Measurements from ENCODE around the gene VAV3. TPM values are rescaled to one million over a fixed set of nuclear protein-coding genes. Genes with fewer than 3 reads are reported as not detected.

Gene VAV3
- total and polyA plus RNA-seq, 2 of the 8 experiments (the other 6 are each of a cell fraction or from before 2014, with no cell fraction given): 2.9 to 7.9 TPM

DNA sequence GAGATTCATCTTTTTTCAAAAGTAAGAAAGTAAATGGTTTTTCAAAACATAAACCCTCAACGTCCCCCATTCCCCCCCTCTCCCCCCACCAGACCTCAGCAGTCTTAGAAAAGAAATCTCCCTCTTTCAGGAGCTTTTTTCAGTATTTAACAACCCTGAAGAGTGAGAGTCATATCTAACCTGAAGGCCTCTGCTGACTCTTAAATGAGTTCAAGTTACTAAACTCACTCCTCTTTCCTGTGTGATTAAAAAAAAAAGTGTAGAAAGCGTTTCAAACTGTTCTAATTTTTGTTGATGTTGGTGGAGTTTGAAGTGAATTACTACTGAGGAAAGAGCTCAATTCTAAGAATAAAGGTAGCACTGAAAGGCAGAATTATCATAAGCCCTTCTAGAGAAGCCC, 93.7 kb downstream of the VAV3 start:
- Histone ChIP-seq H2AK5ac (ENCODE audit: low read depth, low read length) (no peak overlapping the region), H4K5ac (ENCODE audit: insufficient read length, low read depth, low read length) (no peak overlapping the region), H2BK15ac (ENCODE audit: low read length) (no peak overlapping the region), H4K20me1 (replicated peaks in 1 of 2; ENCODE audit: control insufficient read depth in 1 of 2, insufficient read depth in 2 of 2, low read length in 2 of 2) (no peaks in the 10 kb centered on the region), H2BK5ac (ENCODE audit: low read depth, low read length) (no peak overlapping the region), H3K4ac (replicated peaks; ENCODE audit: insufficient read length, low read depth, low read length) (no peak overlapping the region), H3K23ac (ENCODE audit: insufficient read length) (no peak overlapping the region), H4K8ac (ENCODE audit: extremely low read depth, insufficient read depth, low read length) (no peak overlapping the region), H2AFZ (ENCODE audit: low read length) (no peak overlapping the region), H3K4me3 (ENCODE audit: extremely low read depth in 1 of 4, insufficient read depth in 2 of 4, low read depth in 3 of 4, low read length in 4 of 4) (no peak overlapping the region), H2BK20ac (ENCODE audit: low read length) (no peak overlapping the region), H3K27me3 (replicated peaks in 1 of 4; ENCODE audit: control insufficient read depth in 3 of 4, extremely low read depth in 1 of 4, insufficient read depth in 3 of 4, low read length in 3 of 4) (no peaks in the 10 kb centered on the region), H3K79me2 (ENCODE audit: control insufficient read depth in 1 of 2, insufficient read depth in 2 of 2, low read length in 2 of 2) (no peaks in the 10 kb centered on the region), H3K79me1 (ENCODE audit: low read depth, low read length) (no peaks in the 10 kb centered on the region), H2BK12ac (ENCODE audit: low read depth, low read length) (no peak overlapping the region), H3K23me2 (ENCODE audit: low read depth, low read length) (no peaks in the 10 kb centered on the region; the same call in 1 of the 2 replicates), H4K91ac (replicated peaks; ENCODE audit: insufficient read length, low read length) (no peak overlapping the region), H3K9ac (replicated peaks in 1 of 4; ENCODE audit: extremely low read depth in 1 of 4, low read depth in 3 of 4, low read length in 3 of 4) (no peak overlapping the region), H3K27ac (ENCODE audit: low read depth, low read length) (no peak overlapping the region), H2BK120ac (replicated peaks; ENCODE audit: low read depth, low read length) (no peak overlapping the region), H3K14ac (ENCODE audit: insufficient read length) (no peak overlapping the region), H3K18ac (ENCODE audit: extremely low read depth, low read length) (no peak overlapping the region), H3K56ac (replicated peaks; ENCODE audit: insufficient read length, low read depth, low read length) (no peak overlapping the region), H3K4me2 (ENCODE audit: insufficient read depth in 1 of 2, low read depth in 2 of 2, low read length in 2 of 2) (no peak overlapping the region), H3K36me3 (ENCODE audit: control insufficient read depth in 2 of 4, insufficient read depth in 4 of 4, low read length in 3 of 4) (no peaks in the 10 kb centered on the region), H3K4me1 (replicated peaks in 1 of 4; ENCODE audit: control insufficient read depth in 3 of 4, insufficient read depth in 4 of 4, low read length in 3 of 4) (peaks cover 4 to 14% (median 6%) of the 10 kb centered on the region in 4 experiments; a peak in 6 of 7 replicates), H3K9me3 (ENCODE audit: insufficient read depth in 2 of 2, low read depth in 1 of 2, low read length in 1 of 2) (0 out of 4 replicates have a peak, but pooled peaks cover 0 to 4% of the 10 kb centered on the region in 2 experiments)
- CTCF ChIA-PET (ENCODE audit: partially characterized antibody): interaction anchor here (0.7 to 0.9 kb wide), 2 partner anchors 93 to 103 kb away, joined by 3 to 6 read pairs; no protein-coding TSS in a partner anchor
- FAIRE-seq (no peak), DNase-seq (ENCODE audit: low read depth in 1 of 2, low spot score in 2 of 2) (no peak)
- WGBS, 2 experiments (ENCODE audit: extremely low coverage in 1 of 2, insufficient coverage in 1 of 2, insufficient read length in 1 of 2, insufficient replicate concordance in 2 of 2, low coverage in 1 of 2, low lambda C conversion rate in 2 of 2, missing lambda C conversion rate in 1 of 2): 91% methylated on average over 2 of the region's 2 CpGs; no CpG with 5 or more reads in 1 of the 2 experiments
- TF ChIP-seq, protein P1, sequence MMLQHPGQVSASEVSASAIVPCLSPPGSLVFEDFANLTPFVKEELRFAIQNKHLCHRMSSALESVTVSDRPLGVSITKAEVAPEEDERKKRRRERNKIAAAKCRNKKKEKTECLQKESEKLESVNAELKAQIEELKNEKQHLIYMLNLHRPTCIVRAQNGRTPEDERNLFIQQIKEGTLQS (IDR thresholded peaks at IDR 0.05; ENCODE audit: insufficient read depth, low read depth, low read length): no peak
- TF ChIP-seq BACH1 (IDR thresholded peaks at IDR 0.05; ENCODE audit: low read length) (no peak), SP4 (IDR thresholded peaks at IDR 0.05; ENCODE audit: low read length) (no peak), FOSL1 (IDR thresholded peaks at IDR 0.05; ENCODE audit: insufficient read depth, low read depth, low read length) (no peak), GABPA (IDR thresholded peaks at IDR 0.05; ENCODE audit: borderline replicate concordance, insufficient read depth, low read length) (no peak), SP1 (IDR thresholded peaks at IDR 0.05; ENCODE audit: low read depth, low read length) (no peak), CREB1 (IDR thresholded peaks at IDR 0.05) (no peak), TEAD4 (IDR thresholded peaks at IDR 0.05; ENCODE audit: low read depth, low read length) (no peak), CHD2 (IDR thresholded peaks at IDR 0.05; ENCODE audit: low read length) (no peak), EGR1 (IDR thresholded peaks at IDR 0.05; ENCODE audit: borderline replicate concordance, low read depth, low read length) (no peak)
- POLR2A ChIA-PET (ENCODE audit: partially characterized antibody): interaction anchor here (0.7 kb wide), 1 partner anchor 299 kb away, joined by 3 read pairs; no protein-coding TSS in a partner anchor
